ENCODE measurements around the gene SUN1.

The SUN1 gene

GRCh38 chr7:851204-851603 is 18.9 kb downstream of the SUN1 start:
- Histone ChIP-seq H3K36me3 (ENCODE audit: control insufficient read depth in 5 of 5, insufficient read depth in 5 of 5, low read length in 5 of 5) (peaks cover 0 to 78% (median 65%) of the 10 kb centered on the region in 5 donors), H3K27ac (ENCODE audit: low read depth, low read length) (no peak overlapping the region), H3K27me3 (ENCODE audit: control insufficient read depth in 5 of 5, insufficient read depth in 4 of 5, low read length in 5 of 5) (no peaks in the 10 kb centered on the region), H3K4me3 (ENCODE audit: low read depth in 1 of 5, low read length in 5 of 5) (no peak overlapping the region), H3K9ac (ENCODE audit: low read length in 5 of 5) (no peak overlapping the region), H3K9me3 (ENCODE audit: control insufficient read depth in 5 of 5, low read length in 5 of 5) (no peaks in the 10 kb centered on the region), H3K4me1 (ENCODE audit: control insufficient read depth in 5 of 5, insufficient read depth in 5 of 5, low read length in 5 of 5) (peaks cover 0 to 22% (median 14%) of the 10 kb centered on the region in 5 donors)

- peaks cover 3 to 34% (median 18%) of the 10 kb centered on the region in 5 donors for H3K4me1 ChIP-seq (ENCODE audit: control insufficient read depth in 5 of 5, insufficient read depth in 5 of 5, low read length in 5 of 5)
- H3K27ac ChIP-seq (ENCODE audit: low read depth, low read length): no peak overlapping the region
- no peak overlapping the region for H3K4me3 ChIP-seq (ENCODE audit: low read depth in 1 of 5, low read length in 5 of 5)
- peaks cover 0 to 91% (median 82%) of the 10 kb centered on the region in 5 donors for H3K36me3 ChIP-seq (ENCODE audit: control insufficient read depth in 5 of 5, insufficient read depth in 5 of 5, low read length in 5 of 5)
- no peak overlapping the region for H3K9ac ChIP-seq (ENCODE audit: low read length in 5 of 5)
- H3K9me3 ChIP-seq (ENCODE audit: control insufficient read depth in 5 of 5, low read length in 5 of 5): no peaks in the 10 kb centered on the region
- H3K27me3 ChIP-seq (ENCODE audit: control insufficient read depth in 5 of 5, insufficient read depth in 4 of 5, low read length in 5 of 5): no peaks in the 10 kb centered on the region
These were observed 21.3 kb downstream of the SUN1 start for GRCh38 chr7:853366-854117.

- no peak overlapping the region for H3K9ac ChIP-seq (ENCODE audit: low read length in 5 of 5)
- peaks cover 0 to 94% (median 84%) of the 10 kb centered on the region in 5 donors for H3K36me3 ChIP-seq (ENCODE audit: control insufficient read depth in 5 of 5, insufficient read depth in 5 of 5, low read length in 5 of 5)
- no peak overlapping the region for H3K27ac ChIP-seq (ENCODE audit: low read depth, low read length)
These were observed 22.0 kb downstream of the SUN1 start for GRCh38 chr7:854118-854775.

GRCh38 chr7:855686-856369 is 23.6 kb downstream of the SUN1 start:
- H3K9me3 ChIP-seq (ENCODE audit: control insufficient read depth in 5 of 5, low read length in 5 of 5): no peaks in the 10 kb centered on the region
- H3K36me3 ChIP-seq (ENCODE audit: control insufficient read depth in 5 of 5, insufficient read depth in 5 of 5, low read length in 5 of 5): peaks cover 0 to 97% (median 90%) of the 10 kb centered on the region in 5 donors
- H3K4me3 ChIP-seq (ENCODE audit: low read depth in 1 of 5, low read length in 5 of 5): no peak overlapping the region
- H3K27ac ChIP-seq (ENCODE audit: low read depth, low read length): peak overlapping the region; percentile 86
- H3K9ac ChIP-seq (ENCODE audit: low read length in 5 of 5): peak overlapping the region in 2 of 5 donors; percentile 68 to 69
- H3K4me1 ChIP-seq (ENCODE audit: control insufficient read depth in 5 of 5, insufficient read depth in 5 of 5, low read length in 5 of 5): peaks cover 3 to 34% (median 18%) of the 10 kb centered on the region in 5 donors
- no peaks in the 10 kb centered on the region for H3K27me3 ChIP-seq (ENCODE audit: control insufficient read depth in 5 of 5, insufficient read depth in 4 of 5, low read length in 5 of 5)

More at GRCh38 chr7:854118-854775, 22.0 kb downstream of the SUN1 start:
- peaks cover 3 to 34% (median 18%) of the 10 kb centered on the region in 5 donors for H3K4me1 ChIP-seq (ENCODE audit: control insufficient read depth in 5 of 5, insufficient read depth in 5 of 5, low read length in 5 of 5)
- H3K4me3 ChIP-seq (ENCODE audit: low read depth in 1 of 5, low read length in 5 of 5): no peak overlapping the region
- no peaks in the 10 kb centered on the region for H3K27me3 ChIP-seq (ENCODE audit: control insufficient read depth in 5 of 5, insufficient read depth in 4 of 5, low read length in 5 of 5)
- no peaks in the 10 kb centered on the region for H3K9me3 ChIP-seq (ENCODE audit: control insufficient read depth in 5 of 5, low read length in 5 of 5)

GRCh38 chr7:856444-857095 is 24.3 kb downstream of the SUN1 start:
- H3K36me3 ChIP-seq (ENCODE audit: control insufficient read depth in 5 of 5, insufficient read depth in 5 of 5, low read length in 5 of 5): peaks cover 0 to 98% (median 90%) of the 10 kb centered on the region in 5 donors
- peaks cover 3 to 34% (median 18%) of the 10 kb centered on the region in 5 donors for H3K4me1 ChIP-seq (ENCODE audit: control insufficient read depth in 5 of 5, insufficient read depth in 5 of 5, low read length in 5 of 5)
- H3K9me3 ChIP-seq (ENCODE audit: control insufficient read depth in 5 of 5, low read length in 5 of 5): no peaks in the 10 kb centered on the region
- H3K27me3 ChIP-seq (ENCODE audit: control insufficient read depth in 5 of 5, insufficient read depth in 4 of 5, low read length in 5 of 5): no peaks in the 10 kb centered on the region
- H3K27ac ChIP-seq (ENCODE audit: low read depth, low read length): peak overlapping the region; percentile 86
- H3K9ac ChIP-seq (ENCODE audit: low read length in 5 of 5): no peak overlapping the region
- H3K4me3 ChIP-seq (ENCODE audit: low read depth in 1 of 5, low read length in 5 of 5): no peak overlapping the region

- Histone ChIP-seq H3K4me3 (ENCODE audit: low read depth in 1 of 5, low read length in 5 of 5) (no peak overlapping the region), H3K27ac (ENCODE audit: low read depth, low read length) (peak overlapping the region; percentile 32), H3K4me1 (ENCODE audit: control insufficient read depth in 5 of 5, insufficient read depth in 5 of 5, low read length in 5 of 5) (peaks cover 3 to 34% (median 18%) of the 10 kb centered on the region in 5 donors), H3K9ac (ENCODE audit: low read length in 5 of 5) (peak overlapping the region in 3 of 5 donors; percentile 8 to 48 (median 11)), H3K36me3 (ENCODE audit: control insufficient read depth in 5 of 5, insufficient read depth in 5 of 5, low read length in 5 of 5) (peaks cover 4 to 98% (median 90%) of the 10 kb centered on the region in 5 donors), H3K27me3 (ENCODE audit: control insufficient read depth in 5 of 5, insufficient read depth in 4 of 5, low read length in 5 of 5) (no peaks in the 10 kb centered on the region), H3K9me3 (ENCODE audit: control insufficient read depth in 5 of 5, low read length in 5 of 5) (no peaks in the 10 kb centered on the region)
These were observed 25.4 kb downstream of the SUN1 start for GRCh38 chr7:857661-858060.

GRCh38 chr7:859359-860030 is 27.2 kb downstream of the SUN1 start:
- H3K27me3 ChIP-seq (ENCODE audit: control insufficient read depth in 5 of 5, insufficient read depth in 4 of 5, low read length in 5 of 5): no peaks in the 10 kb centered on the region
- H3K36me3 ChIP-seq (ENCODE audit: control insufficient read depth in 5 of 5, insufficient read depth in 5 of 5, low read length in 5 of 5): peaks cover 4 to 94% (median 82%) of the 10 kb centered on the region in 5 donors
- no peaks in the 10 kb centered on the region for H3K9me3 ChIP-seq (ENCODE audit: control insufficient read depth in 5 of 5, low read length in 5 of 5)
- no peak overlapping the region for H3K27ac ChIP-seq (ENCODE audit: low read depth, low read length)
- peaks cover 3 to 28% (median 14%) of the 10 kb centered on the region in 5 donors for H3K4me1 ChIP-seq (ENCODE audit: control insufficient read depth in 5 of 5, insufficient read depth in 5 of 5, low read length in 5 of 5)
- no peak overlapping the region for H3K9ac ChIP-seq (ENCODE audit: low read length in 5 of 5)
- H3K4me3 ChIP-seq (ENCODE audit: low read depth in 1 of 5, low read length in 5 of 5): no peak overlapping the region

- H3K4me3 ChIP-seq (ENCODE audit: low read depth in 1 of 5, low read length in 5 of 5): no peak overlapping the region
- H3K4me1 ChIP-seq (ENCODE audit: control insufficient read depth in 5 of 5, insufficient read depth in 5 of 5, low read length in 5 of 5): peaks cover 3 to 22% (median 11%) of the 10 kb centered on the region in 5 donors
- H3K27me3 ChIP-seq (ENCODE audit: control insufficient read depth in 5 of 5, insufficient read depth in 4 of 5, low read length in 5 of 5): no peaks in the 10 kb centered on the region
- H3K27ac ChIP-seq (ENCODE audit: low read depth, low read length): no peak overlapping the region
- H3K9ac ChIP-seq (ENCODE audit: low read length in 5 of 5): no peak overlapping the region
- H3K36me3 ChIP-seq (ENCODE audit: control insufficient read depth in 5 of 5, insufficient read depth in 5 of 5, low read length in 5 of 5): peaks cover 4 to 94% (median 82%) of the 10 kb centered on the region in 5 donors
- H3K9me3 ChIP-seq (ENCODE audit: control insufficient read depth in 5 of 5, low read length in 5 of 5): no peaks in the 10 kb centered on the region
These were observed 27.9 kb downstream of the SUN1 start for GRCh38 chr7:860149-860548.

- Histone ChIP-seq H3K4me3 (ENCODE audit: low read depth in 1 of 5, low read length in 5 of 5) (no peak overlapping the region), H3K27me3 (ENCODE audit: control insufficient read depth in 5 of 5, insufficient read depth in 4 of 5, low read length in 5 of 5) (no peaks in the 10 kb centered on the region), H3K36me3 (ENCODE audit: control insufficient read depth in 5 of 5, insufficient read depth in 5 of 5, low read length in 5 of 5) (peaks cover 4 to 94% (median 82%) of the 10 kb centered on the region in 5 donors), H3K9me3 (ENCODE audit: control insufficient read depth in 5 of 5, low read length in 5 of 5) (no peaks in the 10 kb centered on the region), H3K27ac (ENCODE audit: low read depth, low read length) (no peak overlapping the region), H3K9ac (ENCODE audit: low read length in 5 of 5) (no peak overlapping the region), H3K4me1 (ENCODE audit: control insufficient read depth in 5 of 5, insufficient read depth in 5 of 5, low read length in 5 of 5) (peaks cover 3 to 11% (median 4%) of the 10 kb centered on the region in 5 donors)
These were observed 28.9 kb downstream of the SUN1 start for GRCh38 chr7:861222-861621.
